Neural cell (in vitro differentiated cells): Measurements from ENCODE around the gene NPS.

Experiments
- EP300 ChIP-seq: fragments of 450-650 bp; conservative IDR thresholded peaks from 2 replicates; pipeline ENCODE4 v1.6.1; 2014; ENCODE audit warnings: antibody characterized with exemption, mild to moderate bottlenecking, moderate library complexity; ENCODE audit not compliant: poor library complexity, severe bottlenecking
- EZH2 ChIP-seq: fragments of 200-600, 300-800 bp; shearing (Covaris generic), sonication (generic); IDR thresholded peaks from 2 replicates; pipeline ENCODE4 v1.6.1; 2014; ENCODE audit warnings: antibody characterized with exemption, low read length, borderline replicate concordance, mild to moderate bottlenecking; ENCODE audit not compliant: insufficient read depth, poor library complexity, severe bottlenecking
- MXI1 ChIP-seq: fragments of 450-650 bp; conservative IDR thresholded peaks from 2 replicates; pipeline ENCODE4 v1.6.1; 2014; ENCODE audit warnings: antibody characterized with exemption, mild to moderate bottlenecking; ENCODE audit not compliant: poor library complexity, severe bottlenecking
- POLR2AphosphoS5 ChIP-seq: IDR thresholded peaks from 2 replicates; pipeline ENCODE4 v1.6.1; 2012
- TF ChIP-seq, protein P1 (sequence below): fragments of 450-650 bp; IDR thresholded peaks from 2 replicates; pipeline ENCODE4 v1.5.1; 2014; ENCODE audit warnings: antibody characterized with exemption, mild to moderate bottlenecking, moderate library complexity; ENCODE audit not compliant: poor library complexity, severe bottlenecking

DNA sequence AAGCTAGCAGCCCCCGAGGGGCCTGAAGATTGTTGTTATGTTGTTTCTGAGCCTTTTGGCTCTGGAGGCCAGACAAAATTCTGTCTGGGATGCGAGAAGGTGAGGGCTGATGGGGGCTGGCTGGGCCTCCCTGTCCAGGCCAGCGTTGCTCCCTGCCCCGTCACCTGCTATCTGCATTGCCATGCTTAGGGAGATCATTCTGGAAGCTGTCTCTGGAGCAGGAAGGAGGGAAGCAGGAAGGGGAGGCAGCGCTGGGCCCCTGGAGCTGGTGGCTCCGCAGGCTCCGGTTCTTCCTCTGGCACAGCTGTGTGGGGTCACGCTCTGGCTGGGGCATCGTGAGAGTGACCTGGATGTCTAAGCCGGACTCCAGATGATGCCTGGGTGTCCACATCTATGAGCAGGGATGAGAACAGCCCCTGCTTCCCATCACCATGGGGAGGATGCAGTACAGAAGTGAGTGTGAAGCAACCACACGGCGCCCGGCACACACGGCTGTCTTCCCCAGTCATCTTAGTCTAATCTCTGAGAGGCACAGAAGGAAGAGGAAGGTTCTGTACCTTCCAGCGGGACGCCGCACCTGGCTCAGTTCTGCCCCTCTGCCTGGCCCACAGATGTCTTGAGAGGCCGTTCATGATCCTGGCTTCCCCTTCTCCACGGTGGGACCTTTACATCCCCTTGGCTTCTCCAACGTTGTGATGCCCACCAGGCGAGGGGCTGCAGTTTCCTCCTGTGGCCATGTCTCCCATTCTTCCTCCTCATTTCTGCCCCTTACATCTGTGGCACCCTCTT, 11.9 kb upstream of the NPS start:
- TF ChIP-seq, protein P1, sequence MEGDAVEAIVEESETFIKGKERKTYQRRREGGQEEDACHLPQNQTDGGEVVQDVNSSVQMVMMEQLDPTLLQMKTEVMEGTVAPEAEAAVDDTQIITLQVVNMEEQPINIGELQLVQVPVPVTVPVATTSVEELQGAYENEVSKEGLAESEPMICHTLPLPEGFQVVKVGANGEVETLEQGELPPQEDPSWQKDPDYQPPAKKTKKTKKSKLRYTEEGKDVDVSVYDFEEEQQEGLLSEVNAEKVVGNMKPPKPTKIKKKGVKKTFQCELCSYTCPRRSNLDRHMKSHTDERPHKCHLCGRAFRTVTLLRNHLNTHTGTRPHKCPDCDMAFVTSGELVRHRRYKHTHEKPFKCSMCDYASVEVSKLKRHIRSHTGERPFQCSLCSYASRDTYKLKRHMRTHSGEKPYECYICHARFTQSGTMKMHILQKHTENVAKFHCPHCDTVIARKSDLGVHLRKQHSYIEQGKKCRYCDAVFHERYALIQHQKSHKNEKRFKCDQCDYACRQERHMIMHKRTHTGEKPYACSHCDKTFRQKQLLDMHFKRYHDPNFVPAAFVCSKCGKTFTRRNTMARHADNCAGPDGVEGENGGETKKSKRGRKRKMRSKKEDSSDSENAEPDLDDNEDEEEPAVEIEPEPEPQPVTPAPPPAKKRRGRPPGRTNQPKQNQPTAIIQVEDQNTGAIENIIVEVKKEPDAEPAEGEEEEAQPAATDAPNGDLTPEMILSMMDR = no peak
- no peak for TF ChIP-seq MXI1
- TF ChIP-seq POLR2AphosphoS5 = no peak
- no peak for TF ChIP-seq EZH2
- no peak for TF ChIP-seq EP300
